ENCODE measurements around the gene OAT.

GRCh38 chr10:124387078-124387874, 31.4 kb downstream of the OAT start:
- no peak for TF ChIP-seq CTCF (IDR thresholded peaks at IDR 0.05)
- no peak for TF ChIP-seq POLR2A (IDR thresholded peaks at IDR 0.05)

All from Peyer's patch (tissue), 4 donors.